NCI-H345 treated with DMSO at 0.1 percent for 48 hours (cell line): ENCODE measurements around the gene PPFIA1.
"Not testable (repeated sequence)": the region's sequence is repeated elsewhere in the genome, so short reads cannot be mapped to it uniquely, and the experiment has no call there.

Source experiments
- DNase-seq: peaks from one replicate; lab custom pipeline; 2025; ENCODE audit not compliant: unreplicated experiment; lab: John Stamatoyannopoulos, UW

PPFIA1 gene

GRCh38 chr11:70324376-70325115, 54.1 kb downstream of the PPFIA1 start:
- DNase-seq = no peak

GRCh38 chr11:70325824-70326223, 55.3 kb downstream of the PPFIA1 start:
- no peak for DNase-seq

- DNase-seq = no peak
Observed at GRCh38 chr11:70326365-70326811, 55.9 kb downstream of the PPFIA1 start.

DNA sequence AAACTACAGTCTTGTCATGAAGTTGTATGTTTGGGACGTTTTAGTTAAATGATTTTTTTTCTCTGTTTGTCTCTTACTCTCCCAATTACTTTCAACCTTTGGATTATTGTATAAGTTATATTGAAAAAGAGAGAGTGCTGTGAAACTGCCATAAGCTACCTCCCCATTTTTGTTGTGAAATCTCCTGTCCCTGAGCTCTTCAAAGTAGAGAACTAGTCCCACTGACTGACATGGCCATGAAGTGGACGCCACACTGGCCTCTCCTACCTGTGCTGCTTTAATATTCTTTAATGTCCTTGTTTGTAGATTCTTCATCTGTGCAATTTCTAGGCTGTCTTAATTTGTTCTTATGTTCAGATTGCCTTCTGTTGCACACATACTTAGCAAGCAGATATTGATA, 56.3 kb downstream of the PPFIA1 start:
- no peak for DNase-seq

- no peak for DNase-seq
Observed at GRCh38 chr11:70327717-70328116, 57.2 kb downstream of the PPFIA1 start.

DNA sequence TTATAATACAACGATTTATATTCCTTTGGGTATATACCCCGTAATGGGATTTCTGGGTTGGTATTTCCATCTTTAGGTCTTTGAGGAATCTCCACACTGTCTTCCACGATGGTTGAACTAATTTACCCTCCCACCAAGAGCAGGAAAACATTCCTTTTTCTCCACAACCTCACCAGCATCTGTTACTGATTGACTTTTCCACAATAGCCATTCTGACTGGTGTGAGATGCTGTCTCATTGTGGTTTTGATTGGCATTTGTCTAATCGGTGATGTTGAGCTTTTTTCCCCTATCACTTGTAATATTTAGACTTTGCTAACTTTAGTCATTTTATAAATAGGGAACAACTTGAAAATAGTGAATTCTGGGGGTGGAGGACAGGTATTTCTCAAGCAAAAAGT, 58.1 kb downstream of the PPFIA1 start:
- DNase-seq = no peak

DNA sequence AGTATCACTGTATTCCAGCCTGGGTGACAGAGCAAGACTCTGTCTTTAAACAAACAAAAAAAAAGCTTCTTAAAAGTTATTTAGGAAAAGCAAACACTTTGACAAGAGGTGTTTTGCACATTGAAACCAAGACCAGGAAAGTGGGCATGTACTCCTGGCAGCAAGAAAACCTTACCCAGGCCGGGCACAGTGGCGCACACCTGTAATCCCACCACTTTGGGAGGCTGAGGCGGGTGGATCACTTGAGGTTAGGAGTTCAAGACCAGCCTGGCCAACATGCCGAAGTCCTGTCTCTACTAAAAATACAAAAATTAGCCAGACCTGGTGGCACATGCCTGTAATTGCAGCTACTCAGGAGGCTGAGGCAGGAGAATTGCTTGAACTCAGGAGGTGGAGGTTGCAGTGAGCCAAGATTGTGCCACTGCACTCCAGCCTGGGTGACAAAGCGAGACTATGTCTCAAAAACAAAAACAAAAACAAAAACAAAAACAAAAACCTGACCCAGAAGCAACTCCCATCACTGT, 60.9 kb downstream of the PPFIA1 start:
- DNase-seq = not testable (repeated sequence)

DNA sequence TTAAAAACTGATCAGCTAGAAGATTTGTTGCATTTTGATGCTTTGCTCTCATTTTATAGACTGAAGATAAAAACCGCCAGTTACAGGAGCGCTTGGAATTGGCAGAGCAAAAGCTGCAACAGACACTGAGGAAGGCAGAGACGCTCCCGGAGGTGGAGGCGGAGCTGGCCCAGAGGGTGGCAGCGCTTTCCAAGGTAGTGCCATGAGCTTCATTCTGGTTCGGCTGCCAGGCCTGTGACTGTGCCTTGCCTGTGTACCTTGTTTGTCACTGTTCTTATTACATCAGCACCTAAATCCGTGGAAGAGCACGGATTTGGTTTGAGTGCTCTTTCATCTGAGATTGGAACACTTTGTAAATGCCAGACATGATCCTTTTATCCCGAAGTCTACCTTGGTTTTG, 61.4 kb downstream of the PPFIA1 start:
- no peak for DNase-seq

- no peak for DNase-seq
Observed at GRCh38 chr11:70332567-70332966, 62.1 kb downstream of the PPFIA1 start.

DNA sequence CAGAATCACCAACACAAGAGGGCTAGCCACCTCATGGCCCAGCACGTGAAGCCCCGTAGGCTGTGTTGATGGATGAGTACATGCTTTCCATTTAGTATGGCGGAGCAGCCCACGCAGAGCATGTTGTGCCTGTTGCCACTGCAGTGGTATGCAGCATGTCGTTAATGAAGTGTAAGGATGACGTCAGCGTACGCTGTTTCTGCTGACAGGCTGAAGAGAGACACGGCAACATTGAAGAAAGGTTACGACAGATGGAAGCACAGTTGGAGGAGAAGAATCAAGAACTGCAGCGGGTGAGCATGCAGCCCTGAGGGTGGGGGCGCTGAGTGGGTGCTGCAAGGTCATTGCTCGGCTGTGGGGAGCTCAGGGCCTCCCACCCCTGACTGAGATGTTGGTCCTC, 62.8 kb downstream of the PPFIA1 start:
- DNase-seq = no peak

DNA sequence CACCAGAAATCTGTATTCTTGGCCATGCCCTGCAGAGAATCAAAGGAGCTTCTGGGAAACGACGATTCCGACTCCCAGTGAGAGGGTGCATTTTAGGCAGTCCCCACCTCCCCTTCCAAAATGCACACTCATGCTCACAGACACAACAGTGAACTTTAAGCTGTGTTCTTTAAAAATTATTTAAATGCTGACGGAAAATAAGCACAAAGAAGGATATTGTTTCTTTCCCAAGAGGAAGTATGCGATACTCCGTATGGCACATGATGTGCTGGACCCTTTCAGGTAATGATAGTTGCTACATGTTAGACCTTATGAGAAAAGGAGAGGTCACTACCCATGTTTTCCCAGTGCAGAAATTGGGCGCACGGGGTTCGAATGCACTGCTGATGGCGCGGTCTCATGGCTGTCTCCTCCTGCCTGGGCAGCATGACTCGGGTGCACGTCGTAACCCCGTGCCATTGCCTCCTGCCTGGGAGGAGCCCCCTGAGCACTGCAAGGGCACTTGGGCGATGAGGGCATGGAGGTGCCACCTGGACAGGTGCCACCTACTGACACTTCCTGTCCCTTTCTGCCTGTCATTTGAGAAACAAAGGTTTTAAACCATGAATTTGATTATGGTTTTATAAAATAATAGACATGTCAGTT, 64.0 kb downstream of the PPFIA1 start:
- DNase-seq = no peak

- DNase-seq = no peak
Observed at GRCh38 chr11:70335511-70335910, 65.0 kb downstream of the PPFIA1 start.

DNA sequence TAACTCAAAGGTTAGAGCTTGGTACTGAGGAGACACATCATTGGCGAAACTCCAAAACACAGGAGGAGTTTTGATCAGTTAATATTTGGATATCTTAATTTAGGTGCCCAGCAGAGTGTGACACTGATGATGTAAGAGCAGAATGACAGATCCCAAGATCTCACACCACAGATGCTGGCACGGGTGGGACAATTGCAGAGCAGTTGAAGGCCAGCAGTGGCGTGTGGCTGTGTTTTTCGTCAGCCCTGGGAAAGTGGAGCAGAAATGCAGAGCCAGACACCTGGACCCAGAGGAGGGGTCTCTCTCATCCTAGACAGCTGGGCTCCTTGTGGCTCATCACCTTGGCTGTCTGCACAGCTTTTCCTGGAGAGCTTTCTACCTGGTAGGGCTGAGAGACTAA, 68.1 kb downstream of the PPFIA1 start:
- DNase-seq = no peak

- DNase-seq = no peak
Observed at GRCh38 chr11:70339066-70339465, 68.6 kb downstream of the PPFIA1 start.

- no peak for DNase-seq
Observed at GRCh38 chr11:70341881-70342429, 71.5 kb downstream of the PPFIA1 start.

DNA sequence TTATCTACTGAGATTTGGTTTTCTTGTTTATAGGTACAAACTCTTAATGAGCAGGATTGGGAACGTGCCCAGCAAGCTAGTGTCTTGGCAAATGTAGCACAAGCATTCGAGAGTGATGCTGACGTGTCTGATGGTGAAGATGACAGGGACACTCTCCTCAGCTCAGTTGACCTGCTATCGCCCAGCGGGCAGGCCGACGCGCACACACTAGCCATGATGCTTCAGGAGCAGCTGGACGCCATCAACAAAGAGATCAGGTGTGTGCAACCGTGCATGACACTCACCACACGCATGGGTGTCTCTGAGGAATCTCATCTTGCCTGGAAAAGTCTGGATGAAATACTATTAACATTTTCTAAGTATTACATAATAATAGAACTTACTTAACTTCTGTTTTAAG, 73.1 kb downstream of the PPFIA1 start:
- no peak for DNase-seq

DNA sequence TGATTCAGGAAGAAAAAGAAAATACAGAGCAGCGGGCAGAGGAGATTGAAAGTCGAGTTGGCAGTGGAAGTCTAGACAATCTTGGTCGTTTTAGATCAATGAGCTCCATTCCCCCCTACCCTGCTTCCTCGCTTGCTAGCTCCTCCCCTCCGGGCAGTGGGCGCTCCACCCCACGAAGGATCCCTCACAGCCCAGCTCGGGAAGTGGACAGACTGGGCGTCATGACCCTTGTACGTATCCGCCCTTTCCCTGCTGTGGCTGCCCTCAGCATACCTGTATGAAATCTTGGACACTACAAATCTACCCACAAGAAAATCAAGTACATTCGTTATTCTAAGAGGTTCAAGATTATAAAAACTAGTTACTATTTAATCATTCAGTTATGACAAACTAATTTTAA, 77.7 kb downstream of the PPFIA1 start:
- no peak for DNase-seq

DNA sequence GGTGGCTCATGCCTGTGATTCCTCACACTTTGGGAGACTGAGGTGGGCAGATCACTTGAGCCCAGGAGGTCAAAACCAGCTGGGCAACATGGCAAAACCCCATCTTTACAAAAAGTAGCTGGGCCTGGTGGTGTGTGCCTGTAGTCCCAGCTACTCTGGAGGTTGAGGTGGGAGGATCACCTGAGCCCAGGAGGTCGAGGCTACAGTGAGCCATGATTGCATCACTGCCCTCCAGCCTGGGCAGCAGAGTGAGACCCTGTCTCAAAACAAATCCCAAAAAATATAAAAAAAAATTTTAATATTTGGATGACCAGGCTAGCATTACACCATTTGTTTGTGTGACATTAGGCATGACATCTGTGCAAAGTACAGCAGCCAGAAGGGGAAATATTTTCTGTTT, 78.1 kb downstream of the PPFIA1 start:
- DNase-seq = no peak

DNA sequence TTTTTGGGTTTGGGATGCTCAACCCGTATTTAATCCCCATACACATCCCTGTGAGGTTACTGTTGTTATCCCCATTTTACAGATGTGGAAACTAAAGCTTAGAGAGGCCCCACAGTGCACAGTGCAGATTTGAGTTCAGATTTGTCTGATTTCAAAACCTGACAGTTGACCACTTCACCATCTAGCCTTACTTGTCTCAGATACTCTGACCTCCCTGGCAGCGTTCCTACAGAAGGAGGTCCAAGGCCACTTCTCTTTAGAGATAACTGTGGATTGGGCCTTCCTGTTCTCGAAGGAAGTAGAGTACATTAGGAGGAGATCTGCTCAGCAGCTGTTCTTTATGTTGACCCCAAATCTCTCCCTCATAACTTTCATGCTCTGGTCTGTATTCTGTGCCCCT, 81.2 kb downstream of the PPFIA1 start:
- no peak for DNase-seq

- DNase-seq = no peak
Observed at GRCh38 chr11:70352100-70352499, 81.6 kb downstream of the PPFIA1 start.

GRCh38 chr11:70352601-70353000, 82.1 kb downstream of the PPFIA1 start:
- DNase-seq = no peak

GRCh38 chr11:70353329-70353728, 82.8 kb downstream of the PPFIA1 start:
- no peak for DNase-seq
